SW480 (cell line): ENCODE measurements around the gene BOLL.
"Not testable (repeated sequence)": the region's sequence is repeated elsewhere in the genome, so short reads cannot be mapped to it uniquely, and the experiment has no call there.

Experiments
- DNase-seq: peaks from one replicate; pipeline ENCODE4 v3.0.0-alpha.2; 2016; ENCODE audit warnings: low spot score

The BOLL gene

GRCh38 chr2:197784956-197785941 lies at the start of gene BOLL:
BOLL (minus strand) TSS chr2:197785319; CDS start chr2:197781850, 3,469 bp downstream.
- no peak for DNase-seq

- not testable (repeated sequence) for DNase-seq
These were observed 49.7 kb upstream of the BOLL start for GRCh38 chr2:197834771-197835170.

GRCh38 chr2:197828464-197829135 lies 43.5 kb upstream of the BOLL start:
- no peak for DNase-seq

GRCh38 chr2:197827618-197828017 lies 42.5 kb upstream of the BOLL start:
- DNase-seq: no peak

GRCh38 chr2:197822333-197822732 lies 37.2 kb upstream of the BOLL start:
- no peak for DNase-seq

- no peak for DNase-seq
These were observed 36.6 kb upstream of the BOLL start for GRCh38 chr2:197821550-197822289.

GRCh38 chr2:197814526-197814925 lies 29.4 kb upstream of the BOLL start:
- DNase-seq: no peak

- DNase-seq: peak; percentile 17
These were observed 28.1 kb upstream of the BOLL start for GRCh38 chr2:197813093-197813787.

- DNase-seq: no peak
These were observed 25.4 kb upstream of the BOLL start for GRCh38 chr2:197810491-197810890.

- no peak for DNase-seq
These were observed 24.9 kb upstream of the BOLL start for GRCh38 chr2:197810016-197810415.

- no peak for DNase-seq
These were observed 23.9 kb upstream of the BOLL start for GRCh38 chr2:197809064-197809463.

- DNase-seq: no peak
These were observed 20.9 kb upstream of the BOLL start for GRCh38 chr2:197805715-197806633.

- DNase-seq: no peak
These were observed 19.9 kb upstream of the BOLL start for GRCh38 chr2:197804758-197805714.

- peak; percentile 89 for DNase-seq
These were observed 19.1 kb upstream of the BOLL start, which contains the start of gene PLCL1 for GRCh38 chr2:197804049-197804757. PLCL1 (plus strand) TSS chr2:197804593.

GRCh38 chr2:197803033-197803444 lies 17.9 kb upstream of the BOLL start:
- DNase-seq: peak; percentile 58

- no peak for DNase-seq
These were observed 15.9 kb upstream of the BOLL start for GRCh38 chr2:197801033-197801432.

- DNase-seq: no peak
These were observed 15.0 kb upstream of the BOLL start for GRCh38 chr2:197800091-197800490.

GRCh38 chr2:197799068-197799467 lies 13.9 kb upstream of the BOLL start:
- DNase-seq: no peak

GRCh38 chr2:197798187-197798586 lies 13.1 kb upstream of the BOLL start:
- no peak for DNase-seq
